GM23338 (cell line): ENCODE measurements around the gene PTPRE. TPM values are rescaled to one million over a fixed set of nuclear protein-coding genes. Genes with fewer than 3 reads are reported as not detected.

Source experiments
- ATAC-seq: fragments of 200-7000 bp; cut with Tn5 transposase; 3 replicates; pipeline ENCODE4 v1.9.1; 2020
- DNase-seq: peaks from one replicate; pipeline ENCODE4 v3.0.0-alpha.2; 2015; ENCODE audit warnings: low spot score
- H2AFZ ChIP-seq: fragments of 200-600 bp; sonication (generic); 2 replicates; pipeline ENCODE4 v1.8.0; 2016; ENCODE audit warnings: antibody characterized with exemption, mild to moderate bottlenecking, moderate library complexity
- H3F3A ChIP-seq: fragments of 200-600 bp; sonication (generic); replicated peaks from 2 replicates; pipeline ENCODE4 v1.8.0; 2017; ENCODE audit warnings: antibody characterized with exemption, mixed run types, low read depth
- H3K27ac ChIP-seq: fragments of 200-600 bp; sonication (generic); 2 replicates; pipeline ENCODE4 v1.6.1; 2016; ENCODE audit warnings: low read depth
- H3K27me3 ChIP-seq: fragments of 200-600 bp; sonication (generic); 2 replicates; pipeline ENCODE4 v1.8.0; 2016; ENCODE audit warnings: mild to moderate bottlenecking, mixed run types, moderate library complexity; ENCODE audit not compliant: insufficient read depth
- H3K36me3 ChIP-seq: fragments of 200-600 bp; sonication (generic); 2 replicates; pipeline ENCODE4 v1.8.0; 2016; ENCODE audit warnings: mild to moderate bottlenecking; ENCODE audit not compliant: insufficient read depth
- H3K4me1 ChIP-seq: fragments of 200-600 bp; sonication (generic); 2 replicates; pipeline ENCODE4 v1.8.0; 2016; ENCODE audit warnings: mild to moderate bottlenecking, moderate library complexity; ENCODE audit not compliant: insufficient read depth
- H3K4me2 ChIP-seq: fragments of 200-600 bp; sonication (generic); 2 replicates; pipeline ENCODE4 v1.7.1; 2017; ENCODE audit warnings: mixed run types
- H3K4me3 ChIP-seq: fragments of 200-600 bp; sonication (generic); 2 replicates; pipeline ENCODE4 v1.6.1; 2016; ENCODE audit warnings: mixed run types
- H3K79me2 ChIP-seq: fragments of 200-600 bp; sonication (generic); replicated peaks from 2 replicates; pipeline ENCODE4 v1.8.0; 2017; ENCODE audit warnings: mild to moderate bottlenecking; ENCODE audit not compliant: insufficient read depth
- H3K9me2 ChIP-seq: fragments of 200-600 bp; sonication (generic); 2 replicates; pipeline ENCODE4 v1.8.0; 2017; ENCODE audit not compliant: insufficient read depth
- H4K20me1 ChIP-seq: fragments of 200-600 bp; sonication (generic); replicated peaks from 2 replicates; pipeline ENCODE4 v1.8.0; 2017; ENCODE audit warnings: mild to moderate bottlenecking; ENCODE audit not compliant: insufficient read depth
- H3K27ac Mint-ChIP-seq: 2 replicates; pipeline ENCODE4 v1.8.0; 2020; ENCODE audit warnings: inconsistent platforms, mild to moderate bottlenecking, moderate library complexity, mixed read lengths
- H3K27me3 Mint-ChIP-seq: 3 replicates; pipeline ENCODE4 v1.8.0; 2022; ENCODE audit warnings: low read depth, mild to moderate bottlenecking, moderate library complexity, mixed read lengths, inconsistent platforms; ENCODE audit not compliant: insufficient read depth, poor library complexity
- H3K36me3 Mint-ChIP-seq: 3 replicates; pipeline ENCODE4 v1.8.0; 2021; ENCODE audit warnings: low read depth, mild to moderate bottlenecking, inconsistent platforms, moderate library complexity, mixed read lengths
- H3K4me1 Mint-ChIP-seq: 3 replicates; pipeline ENCODE4 v1.8.0; 2020; ENCODE audit warnings: mild to moderate bottlenecking, inconsistent platforms, mixed read lengths
- H3K4me3 Mint-ChIP-seq: 3 replicates; pipeline ENCODE4 v1.8.0; 2021; ENCODE audit warnings: moderate library complexity, mild to moderate bottlenecking, inconsistent platforms, mixed read lengths
- H3K9me3 Mint-ChIP-seq: 3 replicates; pipeline ENCODE4 v1.8.0; 2020; ENCODE audit warnings: moderate library complexity, mild to moderate bottlenecking, inconsistent platforms, mixed read lengths
- CREB1 ChIP-seq: fragments of 250-450 bp; sonication (Bioruptor Pico); IDR thresholded peaks from 2 replicates; pipeline ENCODE4 v1.5.0; 2020; ENCODE audit warnings: low read depth, mild to moderate bottlenecking, moderate library complexity
- CTCF ChIP-seq, 2 experiments: fragments of 200-600 bp in 1 of 2; sonication (generic) in 1 of 2; conservative IDR thresholded peaks; 2 replicates each; pipeline versions ENCODE4 v1.5.1 to v1.6.1; 2016 to 2017; ENCODE audit warnings: antibody characterized with exemption in 2 of 2, low read depth in 2 of 2, mild to moderate bottlenecking in 2 of 2, moderate library complexity in 1 of 2
- ETS1 ChIP-seq: IDR thresholded peaks from 2 replicates; pipeline ENCODE4 v1.6.1; 2016; ENCODE audit warnings: antibody characterized with exemption
- EZH2 ChIP-seq: fragments of 200-600 bp; sonication (generic); IDR thresholded peaks from one replicate; pipeline ENCODE4 v1.8.0; 2017; ENCODE audit warnings: antibody characterized with exemption, mild to moderate bottlenecking, low read depth; ENCODE audit not compliant: unreplicated experiment
- EZH2phosphoT487 ChIP-seq: fragments of 200-600 bp; sonication (generic); IDR thresholded peaks from one replicate; pipeline ENCODE4 v1.8.1; 2018; ENCODE audit warnings: antibody characterized with exemption; ENCODE audit not compliant: unreplicated experiment
- JUNB ChIP-seq: IDR thresholded peaks from one replicate; pipeline ENCODE4 v1.6.1; 2016; ENCODE audit warnings: antibody characterized with exemption; ENCODE audit not compliant: unreplicated experiment
- NANOG ChIP-seq: IDR thresholded peaks from 2 replicates; pipeline ENCODE4 v1.6.1; 2016; ENCODE audit warnings: antibody characterized with exemption, borderline replicate concordance
- POLR2AphosphoS5 ChIP-seq: IDR thresholded peaks from 2 replicates; pipeline ENCODE4 v1.6.1; 2016; ENCODE audit warnings: antibody characterized with exemption, low read depth
- STAT1 ChIP-seq: IDR thresholded peaks from one replicate; pipeline ENCODE4 v1.6.1; 2016; ENCODE audit warnings: antibody characterized with exemption; ENCODE audit not compliant: unreplicated experiment
- ZNF114 ChIP-seq: fragments of 250-450 bp; sonication (Bioruptor Pico); IDR thresholded peaks from 2 replicates; pipeline ENCODE4 v1.5.0; 2020; ENCODE audit warnings: mild to moderate bottlenecking, moderate library complexity
- ZNF331 ChIP-seq: fragments of 250-450 bp; sonication (Bioruptor Pico); IDR thresholded peaks from 2 replicates; pipeline ENCODE4 v1.5.0; 2020; ENCODE audit warnings: low read depth, mild to moderate bottlenecking, moderate library complexity
- ZNF462 ChIP-seq: fragments of 250-450 bp; sonication (Bioruptor Pico); IDR thresholded peaks from 2 replicates; pipeline ENCODE4 v1.5.0; 2020; ENCODE audit warnings: mild to moderate bottlenecking, moderate library complexity
- polyA plus RNA-seq: library from polyadenylated mRNA; unstranded; fragments of >200 nt; fragmentation: Nextera tagmentation; extraction: Ambion mirVana; gene quantifications from 2 replicates; pipeline ENCODE4 v1.2.1, GENCODE V29; 2016
- total RNA-seq: library from RNA; depleted of rRNA; stranded (reverse); fragments of >200 nt; shearing (Covaris generic); gene quantifications from 2 replicates; pipeline ENCODE4 v1.2.3, GENCODE V29; 2014

The PTPRE gene
- total and polyA plus RNA-seq, 2 experiments from 2014 or later = 0.34 to 0.42 TPM

DNA sequence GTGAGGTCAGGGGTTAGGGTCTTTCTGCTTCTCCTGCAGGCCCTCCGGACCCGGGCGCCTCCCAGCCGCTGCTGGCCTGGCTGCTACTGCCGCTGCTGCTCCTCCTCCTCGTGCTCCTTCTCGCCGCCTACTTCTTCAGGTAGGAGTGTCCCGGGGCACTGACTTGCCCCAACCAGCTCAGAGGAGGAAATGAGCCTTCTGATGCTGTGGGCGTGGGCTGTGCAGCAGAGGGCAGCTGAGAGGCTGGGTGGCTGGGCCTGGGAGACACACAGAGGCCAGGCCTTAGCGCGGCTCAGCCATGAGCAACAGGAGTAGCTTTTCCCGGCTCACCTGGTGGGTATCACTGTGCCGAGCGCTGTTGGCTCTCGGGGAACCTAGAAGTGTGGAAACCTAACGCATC lies 140.4 kb downstream of the PTPRE start:
- Histone ChIP-seq H3K4me1 (no peaks in the 10 kb centered on the region), H2AFZ (no peak overlapping the region), H3K4me2 (no peak overlapping the region), H3K79me2 (no peaks in the 10 kb centered on the region), H3K36me3 (no peaks in the 10 kb centered on the region), H3F3A (0 out of 2 replicates have a peak, but pooled peaks cover 3% of the 10 kb centered on the region), H3K27ac (no peak overlapping the region), H3K9me2 (no peaks in the 10 kb centered on the region), H3K4me3 (no peak overlapping the region), H4K20me1 (no peaks in the 10 kb centered on the region), H3K27me3 (no peaks in the 10 kb centered on the region)
- Mint-ChIP-seq H3K36me3 (no peaks in the 10 kb centered on the region), H3K4me3 (peak overlapping the region; percentile 9; the same call in 1 of the 3 replicates), H3K9me3 (no peaks in the 10 kb centered on the region), H3K27ac (no peak overlapping the region), H3K27me3 (peaks cover 6% of the 10 kb centered on the region), H3K4me1 (peaks cover 10% of the 10 kb centered on the region)
- TF ChIP-seq CREB1 (no peak), POLR2AphosphoS5 (no peak)
- DNase-seq (peak; percentile 71), ATAC-seq (peak; percentile 99)

DNA sequence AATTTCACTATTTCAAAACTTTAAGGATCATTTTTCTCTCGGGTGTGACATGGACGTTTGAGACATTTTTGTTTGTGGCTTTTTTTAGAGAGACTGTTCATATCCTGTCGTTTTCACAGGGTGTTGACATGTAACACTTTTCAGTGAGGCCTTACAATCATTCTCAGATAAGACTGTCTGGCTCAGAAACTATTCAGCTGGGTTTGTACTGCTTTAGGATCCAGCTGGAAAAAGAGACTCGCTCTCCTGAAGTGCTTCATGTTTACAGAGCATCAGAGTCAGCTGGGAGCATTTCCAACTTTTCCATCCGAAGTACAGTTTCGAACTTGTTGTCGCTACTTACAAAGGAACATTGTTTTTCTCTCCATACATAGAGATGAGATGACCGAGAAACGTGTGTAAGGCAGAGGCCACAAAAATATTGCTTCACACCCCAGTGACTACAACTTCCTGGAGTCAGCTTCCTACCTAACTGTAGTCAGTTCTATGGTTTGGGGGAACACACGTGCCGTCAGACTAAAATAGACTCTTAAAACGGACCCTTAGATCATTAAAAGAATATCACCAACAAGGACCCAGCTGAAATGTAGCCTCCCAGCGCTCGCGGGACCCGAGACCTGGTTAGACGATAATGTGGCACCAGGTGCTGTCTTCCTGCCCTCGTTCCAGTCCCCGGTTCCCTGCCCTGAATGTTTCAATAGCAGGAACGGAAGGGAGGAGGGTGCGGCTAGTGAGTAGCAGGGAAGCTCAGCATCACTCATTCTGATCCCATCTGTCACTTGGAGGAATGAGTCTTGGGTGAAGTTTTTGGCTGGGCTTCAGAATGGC lies 141.3 kb downstream of the PTPRE start:
- Mint-ChIP-seq H3K9me3 (no peaks in the 10 kb centered on the region), H3K27ac (no peak overlapping the region), H3K36me3 (no peaks in the 10 kb centered on the region), H3K27me3 (peaks cover 6% of the 10 kb centered on the region), H3K4me3 (peak overlapping the region; percentile 9; the same call in 1 of the 3 replicates), H3K4me1 (peaks cover 10% of the 10 kb centered on the region)
- no peaks in the 10 kb centered on the region for H3K79me2 ChIP-seq
- H3K4me1 ChIP-seq = no peaks in the 10 kb centered on the region
- no peak overlapping the region for H3K27ac ChIP-seq
- no peak overlapping the region for H2AFZ ChIP-seq
- H3K4me2 ChIP-seq = no peak overlapping the region
- no peak for TF ChIP-seq EZH2phosphoT487
- no peak for TF ChIP-seq CTCF (conservative IDR thresholded peaks at IDR 0.05; ENCODE audit: low read depth in 2 of 2)
- no peak for TF ChIP-seq STAT1
- no peak for TF ChIP-seq CREB1
- TF ChIP-seq EZH2 = no peak
- TF ChIP-seq POLR2AphosphoS5 = no peak
- no peak for TF ChIP-seq JUNB
- no peak for TF ChIP-seq ZNF462 (CRISPR knock-in tag)
- TF ChIP-seq NANOG = no peak
- TF ChIP-seq ZNF331 (CRISPR knock-in tag) = no peak
- no peak for TF ChIP-seq ZNF114 (CRISPR knock-in tag)
- TF ChIP-seq ETS1 = no peak
- 0 out of 2 replicates have a peak, but pooled peaks cover 3% of the 10 kb centered on the region for H3F3A ChIP-seq
- no peak for ATAC-seq
- H3K9me2 ChIP-seq = no peaks in the 10 kb centered on the region
- no peak overlapping the region for H3K4me3 ChIP-seq
- no peak for DNase-seq
- no peaks in the 10 kb centered on the region for H3K36me3 ChIP-seq
- no peaks in the 10 kb centered on the region for H3K27me3 ChIP-seq
- no peaks in the 10 kb centered on the region for H4K20me1 ChIP-seq
